Measurements from ENCODE around the gene HLCS.

DNA sequence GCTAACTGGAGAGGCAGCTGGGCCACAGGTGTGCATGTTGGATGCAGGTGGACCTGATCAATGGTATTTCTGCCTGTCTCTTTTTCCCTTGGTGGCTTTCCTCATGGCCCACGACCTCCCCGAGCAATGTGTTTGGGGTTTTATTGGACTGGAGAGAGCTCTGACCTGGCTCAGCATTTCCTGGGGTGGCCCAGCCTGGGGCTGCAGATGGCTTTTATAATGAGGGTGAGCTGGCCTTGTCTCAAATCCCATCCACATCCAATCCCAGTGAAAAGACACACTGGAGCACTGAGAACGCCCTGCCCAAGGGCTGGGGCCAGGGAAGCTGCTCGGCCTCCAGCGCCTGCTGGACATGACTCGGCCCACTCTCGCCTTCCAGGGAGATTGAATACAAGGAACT, 223.5 kb downstream of the HLCS start:
- no peak for TF ChIP-seq CTCF (IDR thresholded peaks at IDR 0.05; ENCODE audit: poor library complexity)
- no peak for TF ChIP-seq EZH2 (IDR thresholded peaks at IDR 0.05; ENCODE audit: borderline replicate concordance)
